HEK293T (cell line): Measurements from ENCODE around the gene TFIP11.

Experiments used
- ELF4 ChIP-seq: fragments of 450-650 bp; IDR thresholded peaks from 2 replicates; pipeline ENCODE4 v1.6.1; 2017; ENCODE audit warnings: antibody characterized with exemption
- FOXA1 ChIP-seq: fragments of 450-650 bp; IDR thresholded peaks from 2 replicates; pipeline ENCODE4 v1.6.1; 2016; ENCODE audit warnings: mild to moderate bottlenecking
- FOXM1 ChIP-seq: fragments of 450-650 bp; IDR thresholded peaks from 2 replicates; pipeline ENCODE4 v1.6.1; 2017; ENCODE audit warnings: mild to moderate bottlenecking, borderline replicate concordance
- HDGF ChIP-seq: fragments of 450-650 bp; IDR thresholded peaks from 2 replicates; pipeline ENCODE4 v1.6.1; 2017; ENCODE audit warnings: antibody characterized with exemption, borderline replicate concordance
- SP1 ChIP-seq: fragments of 450-650 bp; IDR thresholded peaks from 2 replicates; pipeline ENCODE4 v1.6.1; 2017
- TARDBP ChIP-seq: fragments of 450-650 bp; IDR thresholded peaks from 2 replicates; pipeline ENCODE4 v1.6.1; 2016

- TF ChIP-seq TARDBP (no peak), FOXM1 (no peak), SP1 (no peak), FOXA1 (no peak), ELF4 (no peak), HDGF (no peak)
Measured at GRCh38 chr22:26534874-26535602, 22.8 kb upstream of the TFIP11 start.
